ENCODE results near the gene DYSF.
"Not testable (repeated sequence)": the region's sequence is repeated elsewhere in the genome, so short reads cannot be mapped to it uniquely, and the experiment has no call there.

DYSF gene

DNA sequence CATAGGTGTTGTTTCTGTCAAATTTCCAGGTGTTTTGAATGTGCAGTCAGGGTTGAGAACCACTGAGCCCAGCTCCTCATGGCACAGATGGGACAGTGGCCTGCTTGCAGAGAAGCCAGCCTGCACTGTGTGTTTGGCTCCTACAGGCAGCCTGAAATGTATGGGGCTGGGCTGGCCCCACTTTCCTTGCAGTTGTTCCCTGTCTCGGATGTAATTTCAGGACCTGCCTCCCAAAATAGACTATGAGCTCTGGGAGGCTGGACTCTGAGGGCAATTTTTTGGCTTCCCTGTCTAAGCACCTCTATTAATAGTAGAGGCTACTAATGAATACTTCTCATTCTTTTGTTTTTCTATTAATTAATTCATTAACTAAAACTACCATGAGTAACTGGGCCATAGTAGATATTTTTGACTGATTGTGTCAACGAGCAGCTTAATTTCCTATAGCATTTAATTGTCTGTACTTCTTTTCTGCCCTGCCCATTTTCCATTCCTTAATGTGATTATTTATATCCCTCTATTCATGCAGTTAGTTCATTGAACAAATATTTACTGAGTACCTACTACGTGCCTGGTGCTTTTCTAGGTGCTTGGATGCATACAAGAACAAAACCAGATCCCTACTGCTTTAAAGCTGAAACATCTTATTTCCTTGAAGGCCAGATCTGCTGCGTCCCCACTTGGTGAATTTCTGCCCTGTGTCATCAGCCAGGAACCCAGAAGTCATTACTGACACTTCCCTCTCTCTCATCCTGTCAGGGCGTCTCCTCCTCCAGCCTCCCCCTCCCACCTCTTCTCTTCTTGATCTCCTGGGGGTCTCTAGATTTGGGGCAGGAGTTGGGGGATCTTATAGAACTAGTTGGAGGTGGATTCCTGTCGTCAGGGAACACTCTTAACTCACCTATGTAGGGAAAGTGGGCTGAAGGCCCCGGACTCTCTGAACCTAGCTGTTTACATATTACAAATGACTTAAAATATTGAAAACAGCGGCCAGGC lies 16.3 kb downstream of the DYSF start:
- no peak for DNase-seq (ENCODE audit: low read depth in 4 of 4, low spot score in 1 of 4)

DNA sequence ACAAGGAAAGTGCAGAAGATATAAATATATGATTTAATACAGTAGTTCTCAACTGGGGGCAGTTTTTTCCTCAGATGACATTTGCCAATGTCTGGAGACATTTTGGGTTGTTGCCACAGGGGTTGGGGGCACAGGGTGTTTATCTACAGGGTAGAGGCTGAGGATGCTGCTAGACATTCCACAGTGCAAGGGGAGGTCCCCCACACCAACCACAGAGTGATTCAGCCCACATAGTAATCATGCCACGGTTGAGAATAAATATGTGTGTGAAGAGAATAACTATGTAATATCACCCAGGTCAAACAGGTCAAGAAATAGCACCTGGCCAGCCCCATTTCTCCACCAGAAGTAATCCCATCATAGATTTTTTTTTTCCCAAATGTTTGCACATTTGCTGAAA lies 17.9 kb downstream of the DYSF start:
- DNase-seq (ENCODE audit: low read depth in 4 of 4, low spot score in 1 of 4): no peak

DNA sequence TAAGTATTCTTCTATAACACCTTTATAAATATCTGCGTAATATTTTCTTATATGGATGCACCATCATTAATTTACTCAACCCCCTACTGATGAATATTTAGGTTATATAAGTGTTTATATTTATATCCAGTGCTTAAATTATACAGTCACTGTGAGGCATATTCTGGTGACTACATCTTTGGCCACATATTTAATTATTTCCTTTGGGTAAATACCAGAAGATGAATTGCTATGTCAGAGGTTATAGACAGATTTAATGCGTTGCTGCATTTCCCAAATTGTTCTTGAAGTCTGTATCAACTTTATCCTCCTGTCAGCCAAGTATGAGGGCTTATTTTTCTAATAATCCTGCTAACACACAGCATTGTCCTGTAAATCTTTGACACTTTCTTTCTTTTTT lies 18.7 kb downstream of the DYSF start:
- DNase-seq (ENCODE audit: low read depth in 4 of 4, low spot score in 1 of 4): no peak

DNA sequence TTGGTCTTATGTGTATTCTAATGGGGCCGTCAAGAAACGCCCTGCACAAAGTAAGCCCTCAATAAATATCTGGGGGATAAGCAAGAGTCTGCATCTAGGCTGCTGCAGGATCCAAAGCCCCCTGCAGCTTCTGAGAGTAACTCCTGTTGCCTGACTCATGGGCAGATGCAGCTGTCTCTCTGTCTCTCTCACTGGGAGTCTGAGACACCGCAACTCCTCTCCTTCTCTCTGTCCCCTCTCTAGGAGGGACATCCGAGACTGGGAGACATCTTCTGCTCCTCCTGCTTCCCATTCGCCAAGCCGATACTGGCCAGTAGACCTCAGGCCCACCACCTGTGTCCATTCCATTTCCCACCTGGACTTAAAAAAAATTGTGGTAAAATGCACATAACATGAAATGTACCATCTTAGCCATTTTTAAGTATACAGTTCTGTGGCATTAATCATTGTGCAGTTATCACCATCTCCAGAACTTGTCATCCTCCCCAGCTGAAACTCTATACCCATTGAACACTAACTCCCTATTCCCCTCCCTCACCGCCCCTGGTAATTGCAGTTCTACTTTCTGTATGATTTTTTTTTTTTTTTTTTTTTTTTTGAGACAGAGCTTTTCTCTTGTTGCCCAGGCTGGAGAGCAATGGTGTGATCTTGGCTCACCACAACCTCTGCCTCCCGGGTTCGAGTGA lies 20.1 kb downstream of the DYSF start:
- no peak for DNase-seq (ENCODE audit: low read depth in 4 of 4, low spot score in 1 of 4)

DNA sequence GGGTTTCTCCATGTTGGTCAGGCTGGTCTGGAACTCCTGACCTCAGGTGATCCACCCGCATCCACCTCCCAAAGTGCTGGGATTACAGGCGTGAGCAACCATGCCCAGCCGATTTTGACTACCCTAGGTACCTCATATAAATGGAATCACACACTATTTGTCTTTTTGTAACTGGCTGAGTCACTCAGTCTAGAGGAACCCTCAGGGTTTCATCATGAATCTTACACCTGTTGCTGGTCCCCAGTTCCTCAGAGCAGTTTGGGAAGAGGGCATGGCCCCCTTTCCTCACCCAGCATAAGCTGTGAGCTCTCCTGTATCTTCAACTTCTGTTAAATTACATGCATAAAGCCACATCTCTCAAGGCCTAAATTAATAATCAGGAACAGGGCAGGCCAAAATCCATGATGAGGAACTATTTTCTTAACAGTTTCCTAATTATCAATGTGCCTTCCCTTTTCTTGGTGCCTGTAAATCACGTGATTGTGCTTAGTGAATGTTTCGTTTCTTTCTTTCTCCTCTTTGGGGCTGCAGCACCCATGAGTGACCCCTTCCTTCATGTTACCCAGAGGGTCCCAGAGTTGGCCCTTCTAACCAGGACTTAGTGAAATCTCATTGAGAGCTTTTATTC lies 20.9 kb downstream of the DYSF start:
- DNase-seq (ENCODE audit: low read depth in 4 of 4, low spot score in 1 of 4): no peak

DNA sequence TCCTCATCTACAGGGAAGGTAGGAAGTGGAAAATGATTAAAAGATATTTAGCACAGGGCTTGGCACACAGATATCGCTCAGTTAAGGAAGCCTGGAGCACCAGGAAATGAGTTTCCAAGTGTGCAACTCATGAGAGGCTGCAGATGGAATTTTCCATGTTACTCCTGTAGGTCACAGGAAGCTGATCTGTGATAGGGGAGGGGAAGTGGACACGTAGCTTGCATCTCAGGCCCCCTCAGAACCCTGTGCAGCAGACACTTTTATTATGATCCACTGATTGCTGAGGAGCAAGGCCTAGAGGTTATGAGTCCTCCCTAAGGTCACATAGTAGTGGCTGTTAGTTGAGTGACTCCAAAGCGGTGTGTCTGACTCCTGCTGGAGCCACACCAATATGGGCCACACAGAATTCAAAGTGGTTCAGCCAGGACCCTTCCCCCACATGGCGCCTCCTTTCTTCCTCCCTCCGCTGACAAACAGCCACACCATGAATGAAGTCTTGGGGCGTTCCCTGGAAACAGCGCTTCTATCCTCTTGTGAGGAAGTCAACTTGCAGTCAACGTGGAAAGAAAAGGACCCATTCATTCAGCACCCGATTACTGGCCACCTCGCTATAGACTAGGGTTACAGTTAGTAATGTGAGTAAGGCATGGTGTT lies 21.5 kb downstream of the DYSF start:
- DNase-seq (ENCODE audit: low read depth in 4 of 4, low spot score in 1 of 4): no peak

DNA sequence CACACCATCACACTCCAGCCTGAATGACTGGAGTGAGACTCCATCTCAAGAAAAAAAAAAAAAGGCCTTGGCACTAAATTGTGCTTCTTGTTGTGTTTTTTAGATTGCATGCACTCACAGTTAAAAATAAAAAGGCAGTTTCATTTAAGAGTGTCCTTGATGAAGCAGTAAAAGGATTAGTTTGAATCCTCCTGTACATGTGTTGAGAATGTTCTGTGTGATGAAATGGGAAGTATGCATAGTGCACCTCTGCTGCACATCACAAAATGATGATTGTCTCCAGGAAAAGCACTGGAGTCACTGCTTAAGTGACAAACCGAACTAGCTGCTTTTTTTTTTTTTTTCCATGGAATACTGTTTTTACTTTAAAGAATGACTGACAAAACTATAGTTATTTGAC lies 23.1 kb downstream of the DYSF start:
- DNase-seq (ENCODE audit: low read depth in 4 of 4, low spot score in 1 of 4): no peak

DNA sequence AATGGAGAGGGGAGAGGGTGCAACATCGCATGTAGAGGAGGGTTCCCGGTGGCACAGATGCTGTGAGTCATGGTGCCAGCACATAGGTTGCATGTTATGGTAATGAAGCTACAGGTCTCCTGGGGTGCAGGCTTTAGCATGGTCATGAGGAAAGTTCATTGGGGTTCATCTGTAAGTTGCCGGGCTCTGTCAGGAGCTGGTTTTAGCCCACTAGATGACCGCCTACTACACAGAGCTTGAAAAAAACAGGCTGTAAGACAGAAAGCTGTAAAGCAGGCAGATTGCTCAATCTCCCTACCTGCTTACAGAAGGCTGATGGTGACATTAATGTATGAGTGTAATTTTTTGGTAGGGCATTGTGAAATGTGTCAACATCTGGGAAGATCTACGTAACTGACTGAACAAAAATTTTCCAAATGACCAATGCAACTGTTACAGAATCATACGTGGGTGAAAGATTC lies 23.9 kb downstream of the DYSF start:
- DNase-seq (ENCODE audit: low read depth in 4 of 4, low spot score in 1 of 4): no peak

DNA sequence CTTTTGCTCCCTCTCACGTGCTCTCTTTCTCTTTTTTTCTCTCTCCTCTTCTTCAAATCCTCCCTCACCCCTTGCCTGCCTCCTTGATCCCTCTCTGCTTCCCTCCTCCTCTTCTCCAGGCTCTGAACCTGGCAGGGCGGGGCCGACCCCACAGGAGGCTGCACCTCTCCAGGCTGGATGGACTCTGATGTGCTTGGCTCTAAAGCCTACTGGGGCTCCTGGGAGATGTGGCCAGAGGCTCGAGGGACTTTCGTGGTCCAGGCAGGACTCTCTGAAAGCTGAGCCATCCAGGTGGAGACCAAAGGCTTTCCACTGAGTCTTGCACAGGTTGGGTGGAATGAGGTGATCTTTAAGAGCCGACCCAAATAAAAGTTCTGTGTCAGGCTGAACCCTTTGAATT lies 25.4 kb downstream of the DYSF start:
- DNase-seq (ENCODE audit: low read depth in 4 of 4, low spot score in 1 of 4): no peak

DNA sequence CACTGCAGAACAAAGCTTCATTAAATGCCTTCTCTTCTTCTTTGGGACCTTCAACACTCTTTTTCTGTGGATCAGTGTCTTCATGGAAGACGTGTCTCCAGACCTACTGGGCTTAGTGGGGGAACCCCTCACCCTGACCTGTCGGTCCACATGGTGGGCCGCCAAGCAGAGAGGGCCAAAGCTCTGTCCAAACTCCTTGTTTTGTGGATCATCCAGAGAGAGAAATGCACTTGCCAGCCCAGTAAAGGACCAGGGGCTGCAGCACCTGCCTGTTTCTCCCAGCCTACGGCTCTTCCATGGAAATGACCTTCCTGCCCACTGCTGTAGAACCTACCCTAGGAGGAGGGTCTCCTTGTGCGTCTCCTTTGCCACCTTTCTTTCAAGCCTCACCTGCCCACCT lies 25.9 kb downstream of the DYSF start:
- no peak for DNase-seq (ENCODE audit: low read depth in 4 of 4, low spot score in 1 of 4)

DNA sequence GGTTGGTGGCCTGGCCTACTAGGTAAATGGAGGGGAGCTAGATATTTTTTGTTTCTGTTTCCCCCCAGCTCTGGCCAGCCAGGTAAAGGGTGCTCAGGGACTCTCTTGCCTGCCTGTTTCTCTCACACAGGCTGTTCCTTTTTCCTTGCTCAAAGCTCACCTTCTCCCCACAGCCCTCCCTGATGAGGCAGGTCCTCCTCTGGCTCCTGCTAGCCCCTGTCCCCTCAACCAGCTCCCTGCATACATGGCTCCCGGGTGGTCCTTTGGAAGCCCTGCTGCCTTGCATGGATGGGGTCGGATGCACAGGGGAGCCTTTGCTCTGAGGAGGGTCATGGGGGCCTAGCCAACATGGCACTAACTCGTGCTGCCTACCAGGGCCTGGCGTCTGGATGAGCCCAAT lies 27.8 kb downstream of the DYSF start:
- DNase-seq (ENCODE audit: low read depth in 4 of 4, low spot score in 1 of 4): no peak

DNA sequence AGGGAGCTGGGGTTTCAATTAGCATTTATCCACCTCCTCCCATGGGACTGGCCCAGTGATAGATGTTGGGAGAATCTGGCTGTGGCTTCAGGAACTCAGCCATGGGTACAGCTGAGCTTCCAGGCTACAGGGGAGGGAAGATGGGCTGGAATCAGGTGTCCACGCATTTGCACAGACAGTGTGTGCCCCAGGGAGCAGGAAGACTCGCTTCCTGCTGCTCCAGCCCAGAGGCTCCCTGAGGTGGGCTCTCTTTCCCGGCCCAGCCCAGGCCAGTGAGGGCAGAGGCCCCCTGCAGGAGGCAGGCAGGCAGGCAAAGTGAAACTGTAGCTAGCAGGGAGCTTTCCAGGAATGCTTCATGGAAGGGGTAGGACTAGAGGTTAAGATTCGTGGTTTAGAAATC lies 28.7 kb downstream of the DYSF start:
- no peak for DNase-seq (ENCODE audit: low read depth in 4 of 4, low spot score in 1 of 4)

DNA sequence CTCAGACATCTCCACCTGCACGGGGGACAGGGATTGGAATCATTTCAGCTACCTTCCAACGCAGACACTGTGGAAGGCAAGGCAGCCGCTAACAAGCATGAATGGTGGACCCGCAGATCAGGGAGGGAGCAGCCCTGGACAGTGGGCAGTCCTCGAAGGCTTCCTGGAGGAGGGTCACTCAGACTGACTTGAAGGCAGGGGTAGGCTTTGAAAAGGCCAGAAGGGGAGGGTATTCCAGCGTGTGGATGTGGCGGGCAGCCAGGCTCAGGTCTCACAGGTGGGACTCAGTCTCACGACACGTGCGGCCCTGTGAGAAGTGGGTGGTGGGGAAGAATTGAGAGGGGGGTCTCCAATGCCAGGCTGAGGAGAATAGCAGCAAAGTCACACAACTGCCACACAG lies 29.9 kb downstream of the DYSF start:
- no peak for DNase-seq (ENCODE audit: low read depth in 4 of 4, low spot score in 1 of 4)

DNA sequence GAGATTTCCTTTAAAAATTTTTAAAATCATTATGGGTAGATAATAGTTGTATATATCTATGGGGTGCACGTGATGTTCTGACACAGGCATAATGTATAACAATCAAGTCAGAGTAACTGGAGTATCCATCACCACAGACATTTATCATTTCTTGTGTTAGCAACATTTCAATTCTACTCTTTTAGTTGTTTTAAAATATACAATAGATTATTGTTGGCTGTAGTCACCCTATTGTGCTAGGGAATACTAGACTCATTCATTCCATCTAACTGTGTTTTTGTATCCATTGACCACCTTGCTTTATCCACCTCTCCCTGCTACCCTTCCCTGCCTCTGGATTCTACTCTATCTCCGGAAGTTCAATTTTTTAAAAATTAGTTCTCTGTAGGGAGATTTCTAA lies 31.0 kb downstream of the DYSF start:
- no peak for DNase-seq (ENCODE audit: low read depth in 4 of 4, low spot score in 1 of 4)

DNA sequence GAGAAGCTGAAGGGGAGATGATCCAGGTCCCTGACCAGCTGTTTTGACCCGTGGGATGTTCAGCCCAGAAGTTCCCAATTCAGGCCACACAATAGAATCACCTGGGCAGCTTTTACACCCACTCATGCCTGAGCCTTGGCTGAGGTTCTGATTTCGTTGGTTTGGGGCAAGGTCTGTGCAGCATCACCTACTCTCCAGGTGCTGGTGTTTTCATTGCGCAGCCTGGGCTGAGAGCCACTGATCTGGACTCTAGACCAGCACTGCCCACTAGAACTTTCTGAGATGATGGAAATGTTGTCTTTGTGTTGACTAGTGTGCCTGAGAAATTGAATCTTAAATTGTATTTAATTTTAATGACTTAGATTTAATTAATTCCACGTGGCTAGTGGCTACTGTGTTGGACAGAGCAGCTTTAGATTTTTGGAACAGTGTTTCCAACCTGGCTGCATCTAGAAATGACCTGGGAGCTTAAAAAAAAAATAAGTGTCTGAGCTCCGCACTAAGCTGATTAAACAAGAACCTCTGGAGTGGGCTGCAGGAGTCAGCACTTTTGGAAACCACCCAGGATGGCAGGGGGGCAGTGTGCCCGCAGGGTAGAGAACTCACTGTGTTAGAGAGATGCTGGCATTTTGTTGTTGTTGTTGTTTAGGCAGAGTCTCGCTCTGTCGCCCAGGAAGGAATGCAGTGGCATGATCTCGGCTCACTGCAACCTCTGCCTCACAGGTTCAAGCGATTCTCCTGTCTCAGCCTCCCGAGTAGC lies 33.7 kb downstream of the DYSF start:
- DNase-seq (ENCODE audit: low read depth in 4 of 4, low spot score in 1 of 4): no peak

DNA sequence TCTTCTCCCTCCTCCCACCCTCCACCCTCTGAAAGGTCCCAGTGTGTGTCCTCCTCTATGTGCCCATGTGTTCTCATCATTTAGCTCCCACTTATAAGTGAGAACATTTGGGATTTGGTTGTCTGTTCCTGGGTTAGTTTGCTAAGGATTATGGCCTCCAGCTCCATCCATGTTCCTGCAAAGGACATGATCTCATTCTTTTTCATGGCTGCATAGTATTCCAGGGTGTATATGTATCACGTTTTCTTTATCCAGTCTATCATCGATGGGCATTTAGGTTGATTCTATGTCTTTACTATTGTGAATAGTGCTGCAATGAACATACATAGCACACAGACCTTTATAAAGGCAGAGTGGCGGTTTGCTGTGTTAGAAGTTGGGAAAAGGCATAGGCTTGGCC lies 38.2 kb downstream of the DYSF start:
- not testable (repeated sequence) for DNase-seq (ENCODE audit: low read depth in 4 of 4, low spot score in 1 of 4)

DNA sequence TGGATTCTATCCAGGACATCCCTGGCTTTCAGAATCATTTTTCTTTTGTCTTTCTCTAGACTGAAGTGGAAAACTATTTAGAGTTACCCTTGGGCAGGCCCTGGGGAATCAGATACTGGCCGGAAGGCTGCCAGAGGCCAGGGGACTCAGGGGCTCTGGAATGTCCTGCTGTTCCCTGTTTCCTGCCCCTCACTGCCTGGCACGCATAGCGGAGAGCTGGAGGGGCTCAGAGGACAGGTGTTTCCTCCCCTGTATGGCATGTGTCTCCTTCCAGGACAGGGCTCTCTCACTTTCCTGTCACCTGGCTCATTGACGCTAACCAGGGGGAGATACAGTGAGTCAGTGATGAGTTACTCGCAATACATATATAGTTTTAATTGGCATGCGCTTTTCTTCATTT lies 38.8 kb downstream of the DYSF start:
- no peak for DNase-seq (ENCODE audit: low read depth in 4 of 4, low spot score in 1 of 4)

DNA sequence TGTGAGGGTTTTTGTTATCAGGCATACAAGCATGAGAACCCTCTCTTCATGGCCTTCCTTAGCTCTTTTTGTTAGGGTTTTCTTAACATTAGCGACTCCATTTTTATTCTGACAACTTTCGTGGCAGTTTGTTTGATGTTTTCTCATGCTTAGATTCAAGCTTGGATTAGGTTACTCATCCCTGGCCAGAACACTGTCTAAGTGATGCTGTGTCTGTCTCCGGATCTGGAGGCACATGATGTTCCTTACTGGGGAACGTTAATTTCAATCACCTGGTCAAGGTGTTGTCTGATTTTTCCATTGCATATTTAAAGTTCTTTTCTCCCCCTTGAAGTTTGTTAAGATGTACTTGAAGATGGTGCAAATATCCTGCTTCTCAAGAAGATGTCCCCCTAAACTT lies 40.7 kb downstream of the DYSF start:
- no peak for DNase-seq (ENCODE audit: low read depth in 4 of 4, low spot score in 1 of 4)

DNA sequence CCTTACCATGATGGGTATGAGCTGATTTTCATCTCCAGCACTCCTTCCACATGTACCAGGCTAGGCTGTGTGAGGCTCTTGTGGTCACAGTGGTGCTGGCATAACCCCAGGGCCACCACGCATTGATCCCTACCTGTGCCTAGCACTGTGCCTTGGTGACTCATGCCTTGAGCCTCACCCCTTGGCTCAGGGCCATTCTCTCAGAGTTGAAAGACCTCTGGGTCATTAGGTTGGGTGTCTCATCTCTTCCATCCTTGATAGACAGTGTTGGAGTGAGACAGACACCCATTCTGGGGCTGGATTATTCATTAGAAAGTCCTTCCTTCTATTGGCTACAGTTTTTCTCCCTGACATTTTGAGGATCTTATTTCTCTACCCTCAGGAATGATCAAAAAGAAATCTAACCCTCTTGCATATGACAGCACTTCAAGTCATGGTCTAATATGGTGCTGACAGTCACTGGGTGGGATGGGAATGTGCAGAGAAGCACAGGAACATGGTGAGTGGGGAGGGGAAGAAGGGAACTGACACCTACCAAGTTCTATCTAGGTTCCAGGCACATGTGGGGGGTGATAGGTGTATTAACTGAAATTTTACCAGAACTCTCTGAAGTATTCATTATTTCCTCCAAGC lies 41.3 kb downstream of the DYSF start:
- no peak for DNase-seq (ENCODE audit: low read depth in 4 of 4, low spot score in 1 of 4)

DNA sequence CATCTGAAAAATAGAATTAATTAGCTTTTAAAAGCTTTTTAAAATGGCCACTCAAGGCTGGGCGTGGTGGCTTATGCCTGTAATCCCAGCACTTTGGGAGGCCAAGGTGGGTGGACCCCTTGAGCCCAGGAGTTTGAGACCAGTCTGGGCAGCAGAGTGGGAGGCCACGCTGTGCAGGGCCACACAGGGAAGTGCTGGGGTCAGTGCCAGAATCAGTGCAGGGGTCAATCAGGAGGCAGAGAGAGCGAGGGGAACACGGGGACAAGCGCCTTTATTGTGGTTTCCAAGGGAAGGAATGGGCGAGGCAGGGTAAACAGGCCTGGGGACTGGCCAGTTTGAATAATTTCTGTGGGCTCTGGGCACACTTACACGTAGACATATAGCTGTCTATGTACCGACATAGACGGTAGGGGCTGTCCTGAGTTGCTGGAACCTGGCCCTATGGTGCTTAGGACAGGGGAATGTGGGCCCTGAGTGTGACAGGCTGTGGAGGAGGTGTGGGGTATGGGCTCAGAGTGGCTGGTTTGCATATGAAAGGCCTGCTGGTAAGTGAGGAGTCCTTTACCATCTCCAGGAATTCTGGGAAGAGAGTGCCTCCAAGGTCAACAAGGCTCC lies 42.9 kb downstream of the DYSF start:
- DNase-seq (ENCODE audit: low read depth in 4 of 4, low spot score in 1 of 4): no peak
